Panc1 (cell line): ENCODE results near the gene MCF2L2. TPM values are rescaled to one million over a fixed set of nuclear protein-coding genes. Genes with fewer than 3 reads are reported as not detected.

Experiments
- ATAC-seq: fragments of 200-7000 bp; cut with Tn5 transposase; 2 replicates; pipeline ENCODE4 v1.9.1; 2020; ENCODE audit warnings: mild to moderate bottlenecking, moderate library complexity
- BruUV-seq: library from RNA; stranded (reverse); fragments of 400-500 nt; replicated peaks from 2 replicates; lab custom pipeline; 2021; lab: Mats Ljungman, UMichigan
- CTCF ChIA-PET: fragments of 300-600 bp; sonication (Branson Sonifier 250); formaldehyde crosslinking; loops from one replicate; lab custom pipeline; 2022; ENCODE audit warnings: antibody characterized with exemption; lab: Charles Lee
- POLR2A ChIA-PET: fragments of 300-600 bp; sonication (Branson Sonifier 250); formaldehyde crosslinking; loops from one replicate; lab custom pipeline; 2022; ENCODE audit warnings: antibody characterized with exemption; lab: Charles Lee
- DNase-seq: peaks from one replicate; pipeline ENCODE4 v3.0.0-alpha.2; 2010; ENCODE audit warnings: low read depth, low spot score
- H3K27ac ChIP-seq: 2 replicates; pipeline ENCODE4 v1.5.1; 2011; ENCODE audit warnings: mild to moderate bottlenecking, low read length, inconsistent platforms
- H3K27me3 ChIP-seq: fragments of 200-500 bp; sonication (Bioruptor generic); 2 replicates; pipeline ENCODE4 v1.6.0; 2014; ENCODE audit warnings: low read length, inconsistent platforms; ENCODE audit not compliant: control insufficient read depth, insufficient read depth
- H3K36me3 ChIP-seq: fragments of 200-500 bp; sonication (Bioruptor generic); 2 replicates; pipeline ENCODE4 v1.5.1; 2014; ENCODE audit warnings: inconsistent platforms, mild to moderate bottlenecking, low read length, moderate library complexity; ENCODE audit not compliant: control insufficient read depth, insufficient read depth
- H3K4me1 ChIP-seq: 2 replicates; pipeline ENCODE4 v1.5.1; 2011; ENCODE audit warnings: inconsistent platforms, mild to moderate bottlenecking, low read length, moderate library complexity; ENCODE audit not compliant: control insufficient read depth, insufficient read depth
- H3K4me3 ChIP-seq, 2 experiments: 2 replicates each; pipeline ENCODE4 v1.5.1; 2011 to 2012; ENCODE audit warnings: low read depth in 2 of 2, low read length in 2 of 2, mild to moderate bottlenecking in 2 of 2, inconsistent platforms in 1 of 2, moderate library complexity in 1 of 2
- H3K9me3 ChIP-seq: fragments of 200-500 bp; sonication (Bioruptor generic); 2 replicates; pipeline ENCODE4 v1.5.1; 2014; ENCODE audit warnings: low read depth, mild to moderate bottlenecking, inconsistent platforms, low read length, moderate library complexity; ENCODE audit not compliant: control insufficient read depth, insufficient read depth
- POLR2AphosphoS5 ChIP-seq: IDR thresholded peaks from 2 replicates; pipeline ENCODE4 v1.6.1; 2012; ENCODE audit warnings: mild to moderate bottlenecking, low read depth, low read length, moderate library complexity
- SIN3A ChIP-seq: IDR thresholded peaks from 2 replicates; pipeline ENCODE4 v1.6.1; 2012; ENCODE audit warnings: low read depth, mild to moderate bottlenecking, low read length, moderate library complexity, borderline replicate concordance; ENCODE audit not compliant: insufficient read depth
- TCF7L2 ChIP-seq: IDR thresholded peaks from 2 replicates; pipeline ENCODE4 v1.6.1; 2011; ENCODE audit warnings: mild to moderate bottlenecking, low read depth, low read length, inconsistent platforms
- in situ Hi-C: cut with HindIII; loops from 2 replicates; pipeline ENCODE4 v1.10.0; 2016; ENCODE audit warnings: low sequenced_read_pairs, low pct_unique_long_range_greater_than_20kb
- intact Hi-C: fragments of 100-400 bp; cut with micrococcal nuclease; formaldehyde crosslinking; loops from one replicate; pipeline ENCODE4 v1.10.0; 2022; ENCODE audit not compliant: unreplicated experiment
- total RNA-seq: library from RNA; stranded (reverse); gene quantifications from one replicate; pipeline ENCODE4 v1.2.1, GENCODE V29; 2021; ENCODE audit not compliant: unreplicated experiment
- TF ChIP-seq, protein P1 (sequence below): fragments of 450-650 bp; IDR thresholded peaks from 2 replicates; pipeline ENCODE4 v1.5.1; 2017; ENCODE audit warnings: mild to moderate bottlenecking
- TF ChIP-seq, protein P2 (sequence below), 2 experiments: IDR thresholded peaks; 2 replicates each; pipeline ENCODE4 v1.6.1; 2011 to 2012; ENCODE audit warnings: low read depth in 2 of 2, control low read depth in 1 of 2, low read length in 1 of 2, mild to moderate bottlenecking in 1 of 2, moderate library complexity in 1 of 2; ENCODE audit not compliant: insufficient read depth in 1 of 2

MCF2L2 gene
- total RNA-seq, 1 experiment from 2014 or later: 1.0 TPM

DNA sequence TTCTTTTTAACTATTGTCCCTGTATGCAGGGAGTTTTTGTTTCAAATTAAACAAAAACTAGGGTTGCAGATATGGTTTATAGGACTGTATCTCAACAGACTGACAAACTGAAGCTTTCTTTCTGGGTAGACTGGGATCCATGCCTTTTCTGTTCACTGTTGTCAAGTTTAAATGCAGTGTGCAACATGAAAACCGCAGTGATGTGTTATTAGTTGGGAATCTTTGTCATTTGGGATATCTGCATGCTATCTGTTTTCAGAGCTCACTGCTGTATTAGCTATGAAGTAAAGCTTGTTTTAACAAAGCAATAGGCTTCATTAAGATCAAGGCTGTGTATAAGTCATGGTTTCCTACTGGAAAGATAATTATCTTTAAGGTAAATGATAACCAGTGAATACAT lies 21.4 kb upstream of the MCF2L2 start:
- H3K4me1 ChIP-seq: peaks cover 18% of the 10 kb centered on the region
- no peak overlapping the region for H3K4me3 ChIP-seq
- no peak for TF ChIP-seq POLR2AphosphoS5
- no peak for TF ChIP-seq TCF7L2
- ChIA-PET CTCF (no interaction called here), POLR2A (interaction anchor here (0.5 to 0.6 kb wide), 2 partner anchors 193 to 308 kb away, joined by 6 to 18 read pairs; no protein-coding TSS in a partner anchor)
- no peak overlapping the region for H3K27ac ChIP-seq
- in situ Hi-C loops: no loop called here
- H3K27me3 ChIP-seq: no peaks in the 10 kb centered on the region
- H3K36me3 ChIP-seq: no peaks in the 10 kb centered on the region
- no TSS peak for BruUV-seq
- DNase-seq (no peak), ATAC-seq (no peak)
- intact Hi-C loops: no loop called here
- H3K9me3 ChIP-seq: peaks cover 4% of the 10 kb centered on the region; the same call in 1 of the 2 replicates

DNA sequence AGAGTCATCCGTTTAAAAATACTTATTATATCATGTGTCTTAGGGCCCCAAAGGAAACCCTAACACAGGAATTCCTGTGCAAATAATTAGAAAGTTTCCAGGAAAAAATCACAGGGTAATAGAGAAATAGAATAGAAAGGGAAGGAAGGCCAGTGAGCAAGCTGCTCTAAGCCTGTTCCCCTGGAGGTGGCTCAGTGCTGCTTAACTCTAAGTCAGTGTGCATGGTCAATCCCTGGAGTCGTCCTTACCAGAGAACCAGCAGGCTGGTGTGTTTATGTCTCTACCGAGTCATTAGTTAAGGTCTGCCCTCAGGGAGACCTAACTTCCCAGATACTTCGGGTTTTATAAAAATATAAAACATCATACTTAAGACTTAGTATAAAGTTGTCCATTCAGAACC lies 21.0 kb upstream of the MCF2L2 start:
- no TSS peak for BruUV-seq
- no peak overlapping the region for H3K4me3 ChIP-seq
- no peaks in the 10 kb centered on the region for H3K27me3 ChIP-seq
- in situ Hi-C loops (no loop called here), intact Hi-C loops (no loop called here)
- no peaks in the 10 kb centered on the region for H3K36me3 ChIP-seq
- ChIA-PET POLR2A (interaction anchor here (0.6 kb wide), 1 partner anchor 308 kb away, joined by 6 read pairs; no protein-coding TSS in a partner anchor), CTCF (no interaction called here)
- TF ChIP-seq POLR2AphosphoS5 (no peak), TCF7L2 (no peak)
- TF ChIP-seq, protein P1, sequence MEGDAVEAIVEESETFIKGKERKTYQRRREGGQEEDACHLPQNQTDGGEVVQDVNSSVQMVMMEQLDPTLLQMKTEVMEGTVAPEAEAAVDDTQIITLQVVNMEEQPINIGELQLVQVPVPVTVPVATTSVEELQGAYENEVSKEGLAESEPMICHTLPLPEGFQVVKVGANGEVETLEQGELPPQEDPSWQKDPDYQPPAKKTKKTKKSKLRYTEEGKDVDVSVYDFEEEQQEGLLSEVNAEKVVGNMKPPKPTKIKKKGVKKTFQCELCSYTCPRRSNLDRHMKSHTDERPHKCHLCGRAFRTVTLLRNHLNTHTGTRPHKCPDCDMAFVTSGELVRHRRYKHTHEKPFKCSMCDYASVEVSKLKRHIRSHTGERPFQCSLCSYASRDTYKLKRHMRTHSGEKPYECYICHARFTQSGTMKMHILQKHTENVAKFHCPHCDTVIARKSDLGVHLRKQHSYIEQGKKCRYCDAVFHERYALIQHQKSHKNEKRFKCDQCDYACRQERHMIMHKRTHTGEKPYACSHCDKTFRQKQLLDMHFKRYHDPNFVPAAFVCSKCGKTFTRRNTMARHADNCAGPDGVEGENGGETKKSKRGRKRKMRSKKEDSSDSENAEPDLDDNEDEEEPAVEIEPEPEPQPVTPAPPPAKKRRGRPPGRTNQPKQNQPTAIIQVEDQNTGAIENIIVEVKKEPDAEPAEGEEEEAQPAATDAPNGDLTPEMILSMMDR: 0 out of 2 replicates have a peak, but pooled peaks have one; percentile 26
- peaks cover 8% of the 10 kb centered on the region; the same call in 1 of the 2 replicates for H3K9me3 ChIP-seq
- H3K4me1 ChIP-seq: peaks cover 18% of the 10 kb centered on the region
- ATAC-seq (peak; percentile 47; the same call in 1 of the 2 replicates), DNase-seq (no peak)
- H3K27ac ChIP-seq: no peak overlapping the region

DNA sequence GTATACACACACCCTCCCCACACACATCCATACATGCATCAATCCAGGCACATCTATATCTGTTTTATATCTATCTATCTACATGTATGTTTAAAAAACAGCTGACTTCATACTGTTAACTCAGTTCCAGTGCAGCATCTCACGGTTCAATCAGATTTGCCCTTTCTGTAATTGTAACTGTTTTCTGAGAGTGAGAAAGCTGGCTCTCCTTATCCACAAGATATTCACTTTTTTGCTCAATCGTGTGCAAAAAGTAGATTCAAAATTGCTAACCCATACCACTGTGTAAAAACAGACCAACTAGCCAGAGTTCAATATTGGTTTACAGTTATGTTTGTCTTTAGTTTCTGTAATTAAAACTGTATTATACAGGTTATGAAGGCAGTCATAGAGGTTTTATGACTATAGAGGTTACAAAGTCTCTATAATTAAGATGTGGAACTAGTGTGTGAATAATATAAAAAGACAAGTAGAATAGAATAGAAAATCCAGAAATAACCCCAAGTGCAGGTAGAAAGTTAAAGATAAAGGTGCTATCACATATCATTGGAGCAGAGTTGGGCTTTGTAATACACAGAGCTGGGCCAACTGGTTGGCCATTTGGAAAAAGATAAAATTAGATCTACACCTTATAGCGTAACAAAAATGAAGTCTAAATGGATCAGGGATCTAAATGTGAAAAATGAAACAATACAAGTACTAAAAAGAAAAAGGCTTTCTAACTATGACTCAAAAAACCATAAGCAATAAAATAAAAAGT lies 20.1 kb upstream of the MCF2L2 start:
- Histone ChIP-seq H3K36me3 (no peaks in the 10 kb centered on the region), H3K9me3 (peaks cover 17% of the 10 kb centered on the region; the same call in 1 of the 2 replicates), H3K4me3 (peak overlapping the region; percentile 80 to 89), H3K27ac (peak overlapping the region; percentile 91), H3K27me3 (no peaks in the 10 kb centered on the region), H3K4me1 (peaks cover 18% of the 10 kb centered on the region)
- intact Hi-C loops: no loop called here
- DNase-seq (no peak), ATAC-seq (no peak)
- in situ Hi-C loops: no loop called here
- CTCF ChIA-PET: no interaction called here
- TF ChIP-seq SIN3A: no peak
- TF ChIP-seq POLR2AphosphoS5: no peak
- TF ChIP-seq TCF7L2: no peak
- TF ChIP-seq, protein P1: no peak
- TF ChIP-seq, protein P2, sequence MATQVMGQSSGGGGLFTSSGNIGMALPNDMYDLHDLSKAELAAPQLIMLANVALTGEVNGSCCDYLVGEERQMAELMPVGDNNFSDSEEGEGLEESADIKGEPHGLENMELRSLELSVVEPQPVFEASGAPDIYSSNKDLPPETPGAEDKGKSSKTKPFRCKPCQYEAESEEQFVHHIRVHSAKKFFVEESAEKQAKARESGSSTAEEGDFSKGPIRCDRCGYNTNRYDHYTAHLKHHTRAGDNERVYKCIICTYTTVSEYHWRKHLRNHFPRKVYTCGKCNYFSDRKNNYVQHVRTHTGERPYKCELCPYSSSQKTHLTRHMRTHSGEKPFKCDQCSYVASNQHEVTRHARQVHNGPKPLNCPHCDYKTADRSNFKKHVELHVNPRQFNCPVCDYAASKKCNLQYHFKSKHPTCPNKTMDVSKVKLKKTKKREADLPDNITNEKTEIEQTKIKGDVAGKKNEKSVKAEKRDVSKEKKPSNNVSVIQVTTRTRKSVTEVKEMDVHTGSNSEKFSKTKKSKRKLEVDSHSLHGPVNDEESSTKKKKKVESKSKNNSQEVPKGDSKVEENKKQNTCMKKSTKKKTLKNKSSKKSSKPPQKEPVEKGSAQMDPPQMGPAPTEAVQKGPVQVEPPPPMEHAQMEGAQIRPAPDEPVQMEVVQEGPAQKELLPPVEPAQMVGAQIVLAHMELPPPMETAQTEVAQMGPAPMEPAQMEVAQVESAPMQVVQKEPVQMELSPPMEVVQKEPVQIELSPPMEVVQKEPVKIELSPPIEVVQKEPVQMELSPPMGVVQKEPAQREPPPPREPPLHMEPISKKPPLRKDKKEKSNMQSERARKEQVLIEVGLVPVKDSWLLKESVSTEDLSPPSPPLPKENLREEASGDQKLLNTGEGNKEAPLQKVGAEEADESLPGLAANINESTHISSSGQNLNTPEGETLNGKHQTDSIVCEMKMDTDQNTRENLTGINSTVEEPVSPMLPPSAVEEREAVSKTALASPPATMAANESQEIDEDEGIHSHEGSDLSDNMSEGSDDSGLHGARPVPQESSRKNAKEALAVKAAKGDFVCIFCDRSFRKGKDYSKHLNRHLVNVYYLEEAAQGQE (IDR thresholded peaks at IDR 0.05; ENCODE audit: insufficient read depth in 1 of 2, low read depth in 2 of 2, low read length in 1 of 2): no peak
- POLR2A ChIA-PET: no interaction called here
- no TSS peak for BruUV-seq
